COR-L47 (cell line): ENCODE results near the gene BTBD6.
"Not testable (repeated sequence)": the region's sequence is repeated elsewhere in the genome, so short reads cannot be mapped to it uniquely, and the experiment has no call there.

Experiments
- DNase-seq: peaks from one replicate; lab custom pipeline; 2025; lab: John Stamatoyannopoulos, UW

BTBD6 gene

DNA sequence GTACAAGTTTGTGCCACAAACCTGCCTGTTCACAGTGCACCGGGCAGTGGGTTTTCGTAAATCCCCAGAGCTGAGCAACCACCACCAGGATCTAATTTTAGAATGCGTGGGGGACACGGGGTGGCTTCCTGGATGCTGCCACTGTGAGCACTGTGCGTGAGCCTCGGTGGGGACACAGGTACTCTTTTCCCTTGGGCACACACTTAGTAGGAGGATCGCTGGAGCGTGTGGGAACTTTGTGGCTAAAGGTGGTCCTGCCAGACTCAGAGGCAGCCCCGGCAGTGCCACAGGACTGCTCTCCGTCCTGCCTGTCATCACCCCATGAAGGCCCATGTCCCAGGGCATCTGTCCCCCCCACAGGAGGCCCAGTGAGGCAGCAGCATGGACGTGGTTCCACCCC, 21.1 kb downstream of the BTBD6 start:
- DNase-seq: no peak

DNA sequence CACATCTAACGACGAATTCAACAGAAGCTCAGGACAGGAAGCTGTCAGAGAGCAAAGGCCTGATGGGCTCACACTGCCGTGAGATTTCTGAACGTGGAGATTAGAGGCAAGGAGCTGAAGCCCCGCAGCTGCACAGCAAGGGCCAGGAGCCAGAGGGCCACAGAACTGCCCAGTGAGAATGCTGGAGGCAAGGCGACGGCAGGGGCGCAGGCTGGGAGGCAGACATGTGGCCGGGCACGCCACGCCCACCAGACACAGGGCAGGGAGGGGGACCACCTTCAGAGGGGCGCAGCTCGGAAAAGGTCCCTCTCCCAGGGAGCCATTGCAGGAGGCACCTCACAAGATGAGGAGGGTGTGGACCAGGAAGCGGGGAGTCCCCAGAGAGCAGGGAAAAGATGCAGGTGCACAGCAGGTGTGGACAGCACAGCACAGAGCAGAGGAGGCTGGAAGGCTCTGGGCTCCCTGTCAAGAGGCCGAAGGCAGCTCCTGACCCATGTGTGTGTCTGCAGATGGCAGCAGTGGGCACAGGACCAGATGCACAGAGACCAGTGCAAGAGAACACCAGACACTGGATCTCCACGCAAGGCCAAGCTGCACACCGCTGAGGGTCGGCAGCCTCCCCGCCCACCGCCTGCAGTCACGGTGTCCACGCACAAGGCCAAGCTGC, 23.0 kb downstream of the BTBD6 start:
- no peak for DNase-seq

DNA sequence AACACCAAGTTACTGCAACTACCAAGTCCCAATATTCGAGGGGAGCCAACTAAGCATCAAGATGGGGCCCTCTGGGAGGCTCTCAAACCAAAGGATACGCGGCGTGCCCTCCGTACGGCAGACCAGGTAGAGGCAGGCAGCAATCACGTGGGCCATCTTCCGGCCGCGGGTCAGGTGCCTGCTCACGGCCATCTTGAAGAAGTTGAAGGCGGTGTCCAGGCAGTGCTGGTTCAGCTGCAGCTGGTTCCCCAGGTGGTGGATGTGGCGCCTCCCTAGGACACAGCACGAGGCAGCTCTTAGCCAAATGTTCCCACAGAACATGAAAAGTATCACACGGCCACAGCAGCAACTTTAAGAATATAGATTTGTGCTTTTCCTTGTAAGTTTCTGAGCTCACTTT, 24.3 kb downstream of the BTBD6 start:
- no peak for DNase-seq

DNA sequence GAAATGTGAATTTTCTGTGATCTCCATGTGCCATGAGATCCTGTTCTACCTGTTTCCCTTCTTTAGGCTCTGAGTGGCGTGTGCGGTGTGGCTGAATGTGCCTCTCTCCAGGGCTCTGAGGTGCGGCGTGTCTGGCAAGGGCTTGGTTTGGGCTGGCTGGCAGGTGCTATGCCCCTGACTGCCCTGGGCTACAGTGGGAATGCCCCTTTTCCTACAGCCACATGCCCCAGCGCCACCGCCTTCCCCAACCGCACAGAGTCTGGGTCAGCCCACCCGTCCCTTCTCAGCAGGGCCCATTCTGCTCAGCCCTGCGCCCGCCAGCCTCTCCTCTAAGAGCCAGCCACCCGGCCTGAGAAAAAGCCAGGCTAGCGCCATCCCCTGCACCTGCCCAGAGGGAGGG, 24.7 kb downstream of the BTBD6 start:
- DNase-seq: no peak

DNA sequence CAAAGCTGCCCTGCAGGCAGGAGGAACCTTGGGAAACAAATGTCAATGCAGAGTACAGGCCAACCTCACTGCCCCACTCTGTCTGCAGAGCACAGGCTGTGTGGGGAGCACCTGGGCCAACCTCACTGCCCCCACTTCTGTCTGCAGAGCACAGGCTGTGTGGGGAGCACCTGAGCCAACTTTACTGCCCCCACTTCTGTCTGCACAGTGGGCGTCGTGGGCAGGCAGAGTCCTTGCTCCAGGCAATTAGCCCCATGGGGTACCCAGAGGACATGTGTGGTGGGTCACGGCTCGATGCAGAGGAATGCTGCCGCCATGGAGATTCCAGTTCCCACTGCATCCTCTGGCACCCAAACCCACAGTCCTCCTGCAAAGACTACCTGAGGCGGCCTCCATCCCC, 26.3 kb downstream of the BTBD6 start:
- DNase-seq: no peak

GRCh38 chr14:105275267-105275946, 27.1 kb downstream of the BTBD6 start:
- DNase-seq: no peak

- not testable (repeated sequence) for DNase-seq
These were observed 29.1 kb downstream of the BTBD6 start for GRCh38 chr14:105277448-105277847.

DNA sequence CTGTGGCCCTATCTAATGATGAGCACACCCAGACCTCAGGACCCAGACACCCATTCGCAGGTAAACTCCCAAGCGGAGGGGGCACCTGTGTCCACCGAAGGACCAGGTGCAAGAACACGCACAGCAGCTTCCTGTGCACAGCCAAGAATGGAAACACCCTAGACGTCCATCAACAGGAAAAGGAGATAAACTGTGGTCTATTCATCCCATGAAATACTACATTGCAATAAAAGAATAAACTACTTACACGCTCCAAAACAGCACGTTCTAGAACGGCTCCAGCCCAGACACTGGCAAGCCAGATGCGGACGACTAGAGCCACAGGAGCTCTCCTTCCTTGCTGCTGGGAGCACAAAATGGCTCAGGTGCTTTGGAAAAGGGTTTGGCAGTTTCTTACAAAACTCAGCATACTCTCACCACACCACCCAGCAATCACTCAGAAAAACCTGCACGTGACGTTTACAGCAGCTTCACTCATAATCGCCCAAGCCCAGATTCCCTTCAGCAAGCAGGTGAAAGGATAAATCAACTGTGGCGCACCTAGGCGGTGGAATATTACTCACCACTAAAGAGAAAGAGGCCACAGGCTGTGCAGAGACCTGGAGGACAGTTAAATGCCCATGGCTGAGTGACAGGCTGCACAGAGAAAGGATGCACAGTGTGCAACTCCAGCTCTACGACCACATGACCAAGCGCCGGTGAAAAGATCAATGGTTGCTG, 31.5 kb downstream of the BTBD6 start:
- DNase-seq: no peak

- no peak for DNase-seq
These were observed 32.2 kb downstream of the BTBD6 start for GRCh38 chr14:105280525-105280924.

DNA sequence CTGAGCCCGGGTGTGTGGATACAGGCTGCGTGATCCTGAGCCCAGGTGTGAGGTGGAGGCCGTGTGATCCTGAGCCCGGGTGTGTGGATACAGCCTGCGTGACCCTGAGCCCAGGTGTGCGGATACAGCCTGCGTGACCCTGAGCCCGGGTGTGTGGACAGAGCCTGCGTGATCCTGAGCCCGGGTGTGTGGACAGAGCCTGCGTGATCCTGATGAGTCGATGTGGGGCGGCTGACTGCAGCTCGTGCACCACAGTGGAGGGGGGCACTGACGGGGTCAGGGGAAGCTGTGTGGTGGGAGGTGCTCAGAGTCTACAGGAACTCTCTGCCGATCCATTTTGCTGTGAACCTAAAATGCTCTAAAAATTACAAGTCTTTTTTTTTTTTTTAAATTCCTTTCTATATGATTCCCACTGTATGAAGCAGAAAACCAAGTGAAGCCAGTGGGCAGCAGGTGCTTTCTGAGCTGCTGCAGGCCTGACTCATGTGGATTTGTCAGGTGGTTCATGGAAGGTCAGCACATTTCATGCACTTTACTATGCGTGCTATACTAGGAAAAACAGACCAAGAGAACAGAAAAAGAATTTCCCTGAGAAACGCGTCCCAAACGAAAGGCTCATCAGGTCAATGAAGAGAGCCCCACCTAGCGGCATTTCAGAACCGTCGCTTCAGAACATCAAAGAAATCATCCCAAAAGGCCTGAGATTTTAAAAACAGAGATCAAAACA, 33.2 kb downstream of the BTBD6 start:
- DNase-seq: no peak

- DNase-seq: no peak
These were observed 33.9 kb downstream of the BTBD6 start for GRCh38 chr14:105282098-105282725.

- no peak for DNase-seq
These were observed 34.7 kb downstream of the BTBD6 start for GRCh38 chr14:105283028-105283427.

DNA sequence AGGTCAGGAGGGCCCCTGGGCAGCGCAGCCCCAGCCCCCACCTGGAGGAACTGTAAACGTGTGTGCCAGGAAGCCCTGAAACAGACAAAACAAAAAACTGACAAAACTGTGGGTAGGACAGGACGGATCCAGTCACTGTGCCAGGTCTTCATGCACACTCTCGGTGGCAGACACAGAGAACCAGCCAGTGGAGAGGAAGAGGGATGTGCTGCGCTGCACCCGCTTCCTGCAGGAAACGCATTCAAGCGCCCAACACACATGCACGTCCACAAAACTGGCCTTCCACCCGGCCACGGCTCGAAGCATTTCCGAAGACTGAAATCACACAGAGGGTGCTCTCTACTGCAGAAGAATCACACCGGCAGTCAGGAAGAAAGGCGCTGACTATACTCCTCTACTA, 35.6 kb downstream of the BTBD6 start:
- no peak for DNase-seq

DNA sequence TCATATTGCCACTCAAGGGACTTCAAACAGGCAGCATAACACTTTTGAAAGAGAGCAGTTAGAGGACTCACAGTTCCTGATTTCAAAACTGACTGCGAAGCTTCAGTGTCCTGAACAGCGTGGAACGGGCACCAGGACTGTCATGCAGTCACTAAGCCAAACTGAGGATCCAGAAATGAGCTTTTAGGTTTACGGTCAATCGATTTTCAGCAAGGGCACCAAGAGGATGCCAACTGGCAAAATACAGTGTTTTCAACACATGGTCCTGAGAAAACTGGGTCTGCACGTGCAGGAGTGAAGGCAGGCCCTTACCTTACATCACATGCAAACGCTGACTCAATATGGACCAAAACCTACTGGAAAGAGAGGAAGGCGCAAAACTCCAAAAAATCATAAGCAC, 36.8 kb downstream of the BTBD6 start:
- DNase-seq: no peak

- DNase-seq: no peak
These were observed 38.4 kb downstream of the BTBD6 start for GRCh38 chr14:105286759-105287144.

- DNase-seq: no peak
These were observed 39.1 kb downstream of the BTBD6 start for GRCh38 chr14:105287249-105288102.

GRCh38 chr14:105288936-105289335, 40.6 kb downstream of the BTBD6 start:
- not testable (repeated sequence) for DNase-seq

GRCh38 chr14:105290621-105291346, 42.5 kb downstream of the BTBD6 start:
- no peak for DNase-seq

DNA sequence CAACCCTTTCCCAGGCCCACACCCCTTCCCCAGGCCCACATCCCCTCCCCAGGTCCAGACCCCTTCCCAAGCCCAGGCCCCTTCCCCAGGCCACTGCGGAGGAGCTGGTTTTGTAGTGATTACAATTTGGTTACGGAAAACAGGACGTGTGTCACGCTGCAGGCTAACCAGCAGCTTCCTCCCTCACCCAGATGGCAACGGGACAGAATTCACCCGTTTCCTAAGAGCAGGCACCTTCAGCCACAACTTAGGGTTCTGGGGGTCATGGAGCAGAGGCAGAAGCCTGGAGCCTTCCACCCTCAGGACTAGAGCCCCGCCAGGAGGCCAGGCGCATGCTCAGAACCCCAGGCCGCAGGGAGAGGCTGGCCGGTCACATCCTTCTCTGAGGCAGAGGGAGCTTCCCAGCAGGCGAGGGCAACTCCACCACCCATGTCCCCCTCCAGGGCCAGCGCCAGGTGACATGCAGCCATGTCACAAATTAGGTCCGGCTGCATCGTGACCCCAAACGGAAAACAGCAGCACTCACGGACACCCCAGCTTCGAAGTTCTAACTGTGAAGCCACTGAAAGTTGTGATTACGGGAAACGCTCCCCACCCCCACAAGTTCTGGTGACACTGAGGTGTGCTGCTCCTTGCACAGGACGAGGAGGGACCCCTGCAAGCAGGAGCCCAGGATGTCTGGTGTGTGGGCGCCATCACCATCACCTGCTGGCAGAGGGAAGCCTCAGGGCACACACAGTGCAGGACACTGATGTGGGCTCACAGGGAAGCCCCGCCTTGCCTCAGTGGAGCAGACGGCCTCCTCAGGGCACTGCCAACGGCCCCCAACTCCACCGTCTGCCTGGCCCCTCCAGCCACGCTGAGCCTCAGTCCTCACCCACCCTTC, 44.7 kb downstream of the BTBD6 start:
- DNase-seq: no peak
